HepG2 (cell line): ENCODE measurements around the gene AGRN. TPM values are rescaled to one million over a fixed set of nuclear protein-coding genes. Genes with fewer than 3 reads are reported as not detected.

Source experiments
- AKAP8 ChIP-seq: sonication (generic); formaldehyde crosslinking; IDR thresholded peaks from 2 replicates; pipeline ENCODE4 v1.5.1; 2020; ENCODE audit warnings: mild to moderate bottlenecking, missing genetic modification reagents
- HNF1A ChIP-seq, 2 experiments: sonication (generic) in 1 of 2; formaldehyde crosslinking in 1 of 2; IDR thresholded peaks; 2 replicates each; pipeline versions ENCODE4 v1.4.0 to v1.6.1; 2016 to 2020; ENCODE audit warnings: borderline replicate concordance in 1 of 2, low read depth in 1 of 2, mild to moderate bottlenecking in 1 of 2, missing genetic modification reagents in 1 of 2
- KLF13 ChIP-seq: sonication (generic); formaldehyde crosslinking; IDR thresholded peaks from 2 replicates; pipeline ENCODE4 v1.4.0; 2020; ENCODE audit warnings: mild to moderate bottlenecking, missing genetic modification reagents
- MTERF4 ChIP-seq: sonication (generic); formaldehyde crosslinking; IDR thresholded peaks from 2 replicates; pipeline ENCODE4 v1.8.0; 2023; ENCODE audit warnings: mild to moderate bottlenecking, missing genetic modification reagents
- REPIN1 ChIP-seq: sonication (generic); formaldehyde crosslinking; IDR thresholded peaks from 2 replicates; pipeline ENCODE4 v1.8.0; 2022; ENCODE audit warnings: missing genetic modification reagents, low read depth, mild to moderate bottlenecking, borderline replicate concordance
- SIX1 ChIP-seq: sonication (generic); formaldehyde crosslinking; IDR thresholded peaks from 2 replicates; pipeline ENCODE4 v1.4.0; 2020; ENCODE audit warnings: missing genetic modification reagents, borderline replicate concordance
- SP4 ChIP-seq: sonication (generic); formaldehyde crosslinking; IDR thresholded peaks from 2 replicates; pipeline ENCODE4 v1.8.1; 2023; ENCODE audit warnings: mild to moderate bottlenecking, missing genetic modification reagents
- TEF ChIP-seq: sonication (generic); formaldehyde crosslinking; IDR thresholded peaks from 2 replicates; pipeline ENCODE4 v1.5.0; 2020; ENCODE audit warnings: missing genetic modification reagents
- TOPORS ChIP-seq: sonication (generic); formaldehyde crosslinking; IDR thresholded peaks from 2 replicates; pipeline ENCODE4 v1.8.0; 2023; ENCODE audit warnings: mild to moderate bottlenecking, missing genetic modification reagents
- ZHX2 ChIP-seq, 2 experiments: sonication (generic) in 1 of 2; formaldehyde crosslinking in 1 of 2; IDR thresholded peaks; 2 replicates each; pipeline versions ENCODE4 v1.6.1 to v1.9.0; 2014 to 2022; ENCODE audit warnings: antibody characterized with exemption in 1 of 2, borderline replicate concordance in 1 of 2, inconsistent platforms in 1 of 2, low read depth in 1 of 2, missing genetic modification reagents in 1 of 2
- ZNF549 ChIP-seq: sonication (generic); formaldehyde crosslinking; IDR thresholded peaks from 2 replicates; pipeline ENCODE4 v1.5.0; 2020; ENCODE audit warnings: missing genetic modification reagents
- ZNF629 ChIP-seq: sonication (generic); formaldehyde crosslinking; conservative IDR thresholded peaks from 2 replicates; pipeline ENCODE4 v1.5.0; 2020; ENCODE audit warnings: missing genetic modification reagents
- ZNF792 ChIP-seq: IDR thresholded peaks from 2 replicates; pipeline ENCODE4 v1.6.1; 2016
- ZUFSP ChIP-seq: sonication (generic); formaldehyde crosslinking; IDR thresholded peaks from 2 replicates; pipeline ENCODE4 v1.9.0; 2021; ENCODE audit warnings: missing genetic modification reagents, mild to moderate bottlenecking, borderline replicate concordance
- polyA plus RNA-seq, 8 experiments: library from polyadenylated mRNA; depleted of rRNA in 3 of 8; stranded (reverse) in 7 of 8; unstranded in 1 of 8; fragments of >200 nt; fragmentation: Illumina TruSeq in 4 of 8; extraction: Trizol in 4 of 8; gene quantifications; 2 replicates each; pipeline versions ENCODE4 v1.2.1 to v1.2.3, GENCODE V29; 2011 to 2016; ENCODE audit warnings: low read depth in 4 of 8, missing spikeins in 1 of 8, mixed read lengths in 1 of 8; ENCODE audit not compliant: insufficient read depth in 1 of 8
- total RNA-seq, 5 experiments: library from RNA; depleted of rRNA; stranded (reverse); fragments of >200 nt; fragmentation: Illumina TruSeq; extraction: Trizol; gene quantifications; 2 replicates each; pipeline ENCODE4 v1.2.3, GENCODE V29; 2016; ENCODE audit warnings: low read depth in 1 of 5

AGRN gene
- total and polyA plus RNA-seq, 2 of the 13 experiments (the other 11 are each of a cell fraction or from before 2014, with no cell fraction given) = 29.8 to 65.2 TPM

GRCh38 chr1:998995-999724 is 20.8 kb upstream of the AGRN start (continued):
- TF ChIP-seq HNF1A (IDR thresholded peaks at IDR 0.05; ENCODE audit: low read depth) = no peak
- TF ChIP-seq HNF1A (CRISPR knock-in tag; IDR thresholded peaks at IDR 0.05; ENCODE audit: borderline replicate concordance) = no peak
- TF ChIP-seq TEF (CRISPR knock-in tag) = no peak
- no peak for TF ChIP-seq REPIN1
- TF ChIP-seq ZUFSP (CRISPR knock-in tag) = no peak
- TF ChIP-seq TOPORS = peak; percentile 18
- no peak for TF ChIP-seq SP4 (CRISPR knock-in tag)
- TF ChIP-seq MTERF4 = peak; percentile 56; the same call in 1 of the 2 replicates
- TF ChIP-seq ZNF629 (CRISPR knock-in tag) = no peak
- TF ChIP-seq ZNF792 (CRISPR knock-in tag) = no peak
- no peak for TF ChIP-seq ZHX2 (IDR thresholded peaks at IDR 0.05; ENCODE audit: low read depth)
- no peak for TF ChIP-seq ZHX2 (CRISPR knock-in tag; IDR thresholded peaks at IDR 0.05; ENCODE audit: borderline replicate concordance)
- TF ChIP-seq AKAP8 (CRISPR knock-in tag) = no peak
- no peak for TF ChIP-seq KLF13 (CRISPR knock-in tag)
- TF ChIP-seq ZNF549 = no peak
- TF ChIP-seq SIX1 (CRISPR knock-in tag) = no peak
